GM19467 (cell line): ENCODE data around the gene CEP290.
"Not testable (repeated sequence)": the region's sequence is repeated elsewhere in the genome, so short reads cannot be mapped to it uniquely, and the experiment has no call there.

ENCODE experiments used
- ATAC-seq: cut with Tn5 transposase; IDR thresholded peaks from one replicate; pipeline ENCODE4 v1.9.1; 2021; ENCODE audit warnings: mild to moderate bottlenecking, moderate library complexity; ENCODE audit not compliant: unreplicated experiment

CEP290 gene

DNA sequence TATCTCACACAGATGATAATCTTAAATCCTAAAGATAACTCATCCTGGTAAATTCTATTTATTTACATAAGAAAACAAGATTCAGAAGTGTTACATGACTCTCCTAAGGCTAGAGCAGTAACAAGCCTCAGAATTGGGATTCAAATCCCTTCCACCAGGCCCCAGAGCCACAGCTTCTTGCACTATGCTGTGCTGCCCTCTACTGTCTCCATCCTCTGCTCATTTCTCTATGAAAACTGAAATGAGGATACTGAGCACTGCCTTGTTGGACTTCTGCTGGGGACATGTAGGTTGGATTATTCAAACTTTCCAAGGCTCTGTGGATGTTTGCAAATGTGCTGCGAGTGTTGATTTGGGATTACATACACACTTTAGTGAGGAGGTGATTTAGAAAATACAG lies 89.2 kb downstream of the CEP290 start:
- no peak for ATAC-seq

DNA sequence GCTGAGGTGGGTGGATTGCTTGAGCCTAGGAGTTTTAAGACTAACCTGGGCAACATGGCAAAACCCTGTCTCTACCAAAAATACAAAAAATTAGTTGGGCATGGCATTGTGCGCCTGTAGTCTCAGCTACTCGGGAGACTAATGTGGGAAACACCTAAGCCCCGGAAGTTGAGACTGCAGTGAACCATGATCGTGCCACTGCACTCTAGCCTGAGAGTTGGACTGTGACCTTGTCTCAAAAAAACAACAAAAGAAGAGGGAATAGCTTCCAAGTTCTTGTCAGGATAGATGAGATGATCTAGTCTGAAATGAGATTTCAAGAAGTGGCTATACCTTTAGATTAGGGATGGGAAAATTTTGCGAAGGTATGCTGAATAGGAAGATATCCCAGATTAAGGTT lies 97.9 kb downstream of the CEP290 start:
- no peak for ATAC-seq

DNA sequence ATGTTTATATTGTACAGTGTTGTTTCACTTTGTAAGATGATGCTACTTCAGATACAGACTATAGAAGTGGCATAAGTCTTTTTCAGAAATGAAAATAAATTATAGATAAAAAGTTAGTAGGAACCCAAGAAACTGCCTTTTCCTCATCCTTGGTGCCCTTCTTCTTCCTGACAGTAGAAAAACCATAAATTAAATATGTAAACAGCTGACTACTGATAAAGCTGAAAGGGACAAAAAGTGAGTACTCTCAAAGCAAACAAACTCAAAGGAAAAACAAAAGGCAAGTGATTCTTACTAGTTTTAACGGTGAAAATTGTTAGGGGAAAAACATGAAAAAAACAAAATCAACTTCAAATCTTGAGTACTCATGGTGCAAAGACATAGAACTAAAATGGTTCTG lies 104.1 kb downstream of the CEP290 start:
- no peak for ATAC-seq

DNA sequence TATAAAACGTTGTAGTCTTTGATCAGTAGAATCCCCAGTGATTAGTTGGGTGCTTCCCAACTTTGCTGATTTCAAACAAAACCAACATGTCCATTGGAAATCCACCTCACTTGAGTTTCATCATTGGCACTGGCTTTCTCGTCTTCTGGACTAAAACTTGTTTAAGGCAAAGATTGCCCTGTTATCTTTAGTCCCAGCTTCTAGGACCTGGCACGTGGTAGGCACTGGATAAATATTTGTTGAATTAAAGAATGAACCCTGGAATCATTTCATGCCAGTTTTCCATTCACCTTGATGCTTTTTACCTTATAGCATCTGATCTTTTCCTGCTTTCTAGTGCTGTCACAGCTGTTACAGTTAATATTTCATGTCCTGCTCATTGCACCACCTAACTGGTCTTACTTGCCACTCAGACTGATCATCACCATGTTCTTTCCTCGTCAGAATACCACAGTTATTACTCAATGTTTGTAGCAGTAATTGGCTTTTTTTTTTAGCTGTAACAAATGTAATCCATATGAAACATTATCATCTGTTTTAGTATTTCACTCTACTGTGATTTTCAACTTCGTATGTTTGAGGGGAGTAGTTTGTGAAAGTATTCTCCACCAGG lies 105.4 kb downstream of the CEP290 start:
- no peak for ATAC-seq

DNA sequence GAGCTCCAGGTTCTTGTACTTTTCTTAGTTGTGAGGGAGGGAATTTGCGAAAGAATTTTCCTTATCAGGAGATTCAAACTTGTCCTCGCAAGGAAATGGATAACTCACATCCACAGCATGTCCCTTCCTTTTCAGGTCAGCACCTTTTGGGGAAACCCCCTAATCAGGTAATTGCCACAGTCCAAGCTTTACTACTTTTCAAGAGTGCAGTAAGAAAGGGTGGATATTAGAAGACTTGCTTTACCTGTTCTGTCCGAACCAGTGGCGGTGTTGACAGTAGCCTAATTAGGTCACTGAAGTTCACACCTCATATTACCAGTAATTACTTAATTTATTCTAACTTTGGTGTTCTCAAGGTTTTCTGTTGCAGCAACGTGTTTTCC lies 106.0 kb downstream of the CEP290 start:
- peak; percentile 9 for ATAC-seq

DNA sequence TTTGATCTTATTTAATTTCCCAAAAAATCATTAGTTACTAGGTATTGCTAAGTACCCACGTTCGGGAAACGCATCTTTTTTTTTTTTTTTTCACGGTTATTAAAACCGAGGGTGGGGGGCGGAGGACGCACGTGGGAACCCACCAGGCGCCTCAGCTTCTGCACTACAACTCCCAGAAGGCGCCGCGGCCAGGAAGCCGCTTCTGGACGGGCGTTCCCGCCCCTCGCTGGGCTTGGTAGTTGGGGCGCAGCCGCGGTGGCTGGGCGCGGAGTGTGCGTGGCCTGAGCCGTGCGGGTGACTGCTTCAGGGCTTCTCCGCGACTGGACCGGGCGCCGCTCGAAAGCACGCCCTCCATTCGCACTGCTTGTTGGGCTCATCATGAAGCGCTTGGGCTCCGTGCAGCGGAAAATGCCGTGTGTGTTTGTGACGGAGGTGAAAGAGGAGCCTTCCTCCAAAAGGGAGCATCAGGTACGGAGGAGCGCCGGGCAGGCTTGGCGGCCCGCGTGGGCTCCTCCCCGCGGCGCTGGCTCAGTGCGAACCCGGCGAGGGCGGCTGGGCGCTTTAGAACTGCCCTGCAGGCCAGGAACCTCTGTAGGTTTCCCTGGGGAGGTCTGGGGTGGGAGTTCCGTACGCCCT lies 106.5 kb downstream of the CEP290 start:
- ATAC-seq = peak; percentile 100

DNA sequence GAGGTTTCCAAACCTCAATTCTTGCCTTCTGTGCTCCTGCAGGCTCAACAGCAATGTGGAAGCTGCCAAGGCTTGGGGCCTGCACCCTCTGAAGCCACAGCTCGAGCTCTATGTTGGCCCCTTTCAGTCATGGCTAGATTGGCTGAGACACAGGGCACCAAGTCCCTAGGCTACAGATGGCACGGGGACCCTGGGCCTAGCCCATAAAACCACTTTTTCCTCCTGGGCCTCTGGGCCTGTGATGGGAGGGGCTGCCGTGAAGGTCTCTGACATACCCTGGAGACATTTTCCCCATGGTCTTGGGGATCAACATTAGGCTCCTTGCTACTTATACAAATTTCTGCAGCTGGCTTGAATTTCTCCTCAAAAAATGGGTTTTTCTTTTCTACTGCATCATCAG lies 110.7 kb downstream of the CEP290 start:
- ATAC-seq = not testable (repeated sequence)

DNA sequence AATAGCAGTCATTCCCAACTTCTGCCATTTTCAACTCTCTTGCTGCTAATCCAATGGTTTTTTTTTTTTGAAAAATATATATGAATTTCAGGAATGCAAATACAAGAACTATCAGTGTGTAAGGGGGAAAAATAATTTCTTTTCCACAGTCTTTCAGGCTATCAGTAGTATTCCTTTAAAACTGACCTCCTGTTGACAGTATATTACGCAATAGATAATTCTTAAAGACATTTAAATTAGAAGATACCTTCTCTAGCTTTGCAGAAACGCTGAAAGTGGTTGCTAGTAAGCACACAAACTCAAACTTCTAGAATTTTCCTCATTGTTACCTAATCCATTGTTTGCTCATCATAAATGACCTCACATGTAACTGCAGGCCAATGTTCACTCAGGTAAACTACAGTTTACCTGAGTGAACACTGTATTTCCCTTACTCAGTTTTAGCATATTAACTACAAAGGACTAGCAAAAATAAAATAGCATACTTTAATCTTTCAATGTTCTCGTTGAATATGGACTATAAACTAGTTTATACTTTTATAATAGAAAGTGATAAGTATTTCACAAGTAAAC lies 112.7 kb downstream of the CEP290 start, which contains the start of gene C12orf50:
C12orf50 (minus strand) TSS at position 309 of the 573 bp plus-strand sequence. CDS start 2,439 bp downstream, outside the sequence.
- ATAC-seq = no peak

DNA sequence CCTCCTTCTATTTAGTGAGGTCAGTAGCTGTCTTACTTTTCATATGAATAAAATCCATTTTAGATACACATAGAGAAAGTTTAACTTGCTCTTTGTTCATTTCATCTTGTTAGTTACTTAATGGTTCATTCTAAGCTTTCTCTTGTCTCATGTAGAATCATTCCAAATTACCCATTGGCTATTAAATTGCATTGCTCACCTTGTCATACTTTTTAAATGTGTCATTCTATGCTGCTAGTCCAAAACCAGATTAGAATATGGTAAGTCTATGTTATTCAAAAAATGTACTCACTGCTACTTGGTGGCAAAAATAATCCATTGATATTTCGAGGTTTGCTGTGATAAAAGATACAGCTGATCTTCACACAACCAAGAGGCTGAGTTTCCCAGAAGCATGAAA lies 115.7 kb downstream of the CEP290 start:
- ATAC-seq = no peak

DNA sequence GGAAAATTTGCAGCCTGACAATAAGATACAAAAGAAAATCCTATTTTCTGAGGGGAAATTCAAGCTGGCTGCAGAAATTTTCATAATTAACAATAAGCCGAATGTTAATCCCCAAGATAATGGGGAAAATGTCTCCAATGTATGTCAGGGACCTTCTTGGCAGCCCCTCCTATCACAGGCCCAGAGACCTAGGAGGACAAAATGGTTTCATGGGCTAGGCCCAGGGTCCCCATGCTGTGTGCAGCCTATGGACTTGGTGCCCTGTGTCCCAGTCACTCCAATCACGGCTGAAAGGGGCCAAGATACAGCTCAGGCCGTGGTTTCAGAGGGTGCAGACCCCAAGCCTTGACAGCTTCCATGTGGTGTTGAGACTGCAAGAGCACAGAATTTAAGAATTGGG lies 123.9 kb downstream of the CEP290 start:
- ATAC-seq = no peak

DNA sequence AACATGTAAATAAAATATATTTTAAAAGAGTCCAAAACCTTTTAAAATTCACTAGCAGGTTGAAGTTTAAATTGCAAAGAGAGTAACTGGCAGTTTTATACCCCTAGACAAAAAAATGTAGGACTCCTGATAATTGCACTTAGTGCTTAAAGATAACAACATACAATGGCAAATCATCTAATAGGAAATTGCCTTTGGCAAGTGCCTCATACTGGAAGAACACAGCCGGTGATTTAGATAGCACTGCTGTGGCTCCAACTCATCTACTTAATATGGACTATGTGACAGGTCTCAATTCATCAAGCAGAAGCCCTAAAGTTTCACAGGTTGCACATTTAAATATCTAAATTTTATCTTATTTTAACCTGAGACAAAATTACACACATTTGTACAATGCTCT lies 126.1 kb downstream of the CEP290 start:
- no peak for ATAC-seq

DNA sequence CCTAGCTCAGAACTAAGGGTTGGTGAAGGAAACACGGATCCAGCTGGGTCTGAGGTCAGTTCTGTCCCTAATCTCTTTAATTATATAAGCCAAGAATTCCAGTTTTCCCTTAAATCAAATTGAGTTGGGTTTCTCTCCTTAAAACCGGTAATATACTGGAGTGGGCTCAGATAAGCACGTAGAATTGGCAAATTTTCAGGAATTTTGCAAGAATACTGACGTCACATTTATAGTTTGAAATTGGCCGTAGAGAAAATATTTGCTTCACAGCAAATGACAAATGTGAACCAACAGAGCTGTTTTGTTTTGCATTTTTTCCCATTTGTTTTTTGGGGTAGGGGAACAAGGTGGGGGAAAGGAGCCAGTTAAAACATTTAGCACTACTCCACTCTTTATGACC lies 130.1 kb downstream of the CEP290 start:
- no peak for ATAC-seq

DNA sequence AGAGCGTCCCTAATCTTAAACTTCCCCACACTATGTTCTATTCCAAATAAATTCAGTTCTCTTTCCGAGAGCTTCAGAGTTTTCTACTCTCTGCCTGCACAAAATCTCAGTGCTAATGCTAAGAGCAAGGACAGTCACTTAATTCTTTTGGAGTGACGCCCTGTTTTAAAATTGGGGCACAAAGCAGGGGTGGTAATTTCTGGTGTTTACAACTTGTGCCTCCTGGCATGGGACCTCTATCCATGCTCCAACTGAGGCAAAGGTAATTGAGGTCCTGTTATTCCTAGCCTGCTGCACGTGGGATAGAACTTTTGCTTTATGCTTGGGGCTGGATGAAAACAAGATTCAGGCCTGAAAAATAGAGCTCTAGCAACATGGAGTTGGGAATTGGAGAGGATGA lies 135.5 kb downstream of the CEP290 start:
- no peak for ATAC-seq

DNA sequence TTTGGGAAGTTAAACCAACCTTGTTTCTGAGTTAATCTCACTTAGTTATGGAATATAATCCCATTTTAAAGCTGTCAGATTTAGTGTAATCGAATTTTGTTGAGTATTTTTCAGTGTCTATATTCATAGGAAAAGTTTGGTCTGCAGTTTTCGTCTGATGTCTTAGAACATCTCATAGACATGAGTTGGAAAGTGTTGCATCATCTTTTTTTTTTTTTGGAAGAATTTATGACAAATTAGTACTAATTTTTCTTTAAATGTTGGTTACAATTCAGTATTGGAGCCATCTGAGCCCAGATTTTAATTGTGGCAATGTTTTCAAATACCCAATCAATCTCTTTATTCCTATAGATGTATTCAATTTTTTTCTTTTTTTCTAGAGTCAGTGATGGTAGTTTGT lies 140.6 kb downstream of the CEP290 start:
- no peak for ATAC-seq
